GM21825 (cell line): Measurements from ENCODE around the gene NFX1.
A peak's percentile ranks its signal among the peaks of the same experiment; 100 is the strongest.
"Not testable (repeated sequence)": the region's sequence is repeated elsewhere in the genome, so short reads cannot be mapped to it uniquely, and the experiment has no call there.

ENCODE experiments used
- ATAC-seq: cut with Tn5 transposase; IDR thresholded peaks from one replicate; pipeline ENCODE4 v1.9.1; 2021; ENCODE audit warnings: mild to moderate bottlenecking, moderate library complexity; ENCODE audit not compliant: unreplicated experiment

NFX1 gene

DNA sequence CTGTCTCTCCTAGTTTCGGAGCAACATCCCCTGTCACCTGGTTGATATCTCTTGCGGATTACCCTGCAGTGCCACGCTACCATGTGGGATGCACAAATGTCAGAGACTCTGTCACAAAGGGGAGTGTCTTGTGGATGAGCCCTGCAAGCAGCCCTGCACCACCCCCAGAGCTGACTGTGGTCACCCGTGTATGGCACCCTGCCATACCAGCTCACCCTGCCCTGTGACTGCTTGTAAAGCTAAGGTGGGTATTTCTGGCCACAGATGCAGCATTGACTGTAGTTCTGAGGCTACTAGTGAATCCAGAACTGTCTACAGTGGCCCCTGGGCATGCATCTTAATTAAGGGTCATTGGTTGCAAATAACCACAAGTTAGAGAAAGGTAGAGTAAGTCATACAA is 61.2 kb downstream of the NFX1 start:
- no peak for ATAC-seq

DNA sequence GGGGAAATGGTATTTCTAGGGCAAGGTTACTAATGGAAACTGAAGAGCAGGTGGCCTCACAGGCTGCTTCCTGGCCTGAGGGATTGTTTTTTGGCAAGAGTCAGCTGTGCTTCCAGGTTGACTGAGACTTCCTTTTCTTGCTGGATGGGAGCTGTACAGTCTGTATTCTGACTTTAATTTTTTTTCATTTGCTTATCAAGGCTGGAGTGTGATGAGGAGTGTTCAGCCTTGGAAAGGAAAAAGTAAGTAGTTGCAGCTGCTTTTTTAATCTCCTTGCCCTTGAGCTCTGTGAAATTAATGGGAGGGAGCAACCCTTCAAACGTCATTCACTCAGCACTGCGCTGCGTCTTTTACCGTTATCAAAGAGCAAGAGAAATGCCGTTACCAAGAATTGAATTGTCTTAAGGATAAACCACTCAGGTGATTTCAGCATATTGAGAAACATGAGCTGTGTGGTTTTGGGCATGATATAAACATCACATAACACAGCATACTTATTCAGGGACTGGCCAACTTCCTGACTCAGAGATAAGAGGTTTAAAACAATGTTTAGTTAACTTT is 64.4 kb downstream of the NFX1 start:
- ATAC-seq: no peak

DNA sequence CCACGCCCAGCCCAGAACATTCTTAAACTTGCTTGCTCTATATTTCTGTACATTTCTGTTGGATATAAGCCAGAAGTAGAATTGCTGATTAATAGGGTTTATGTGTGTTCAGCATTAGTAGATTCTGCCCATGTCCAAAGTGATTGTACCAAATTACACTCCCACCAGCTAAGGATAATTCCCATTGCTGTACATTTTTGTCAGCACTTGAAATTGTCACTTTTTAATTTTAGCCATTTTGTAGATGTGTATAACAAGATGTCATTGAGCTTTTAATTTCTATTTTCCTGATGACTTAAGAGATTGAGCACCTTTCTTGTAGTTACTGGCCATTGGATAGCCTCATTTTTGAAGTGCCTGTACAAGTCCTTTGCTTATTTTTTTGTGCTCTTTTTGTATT is 65.6 kb downstream of the NFX1 start:
- no peak for ATAC-seq

DNA sequence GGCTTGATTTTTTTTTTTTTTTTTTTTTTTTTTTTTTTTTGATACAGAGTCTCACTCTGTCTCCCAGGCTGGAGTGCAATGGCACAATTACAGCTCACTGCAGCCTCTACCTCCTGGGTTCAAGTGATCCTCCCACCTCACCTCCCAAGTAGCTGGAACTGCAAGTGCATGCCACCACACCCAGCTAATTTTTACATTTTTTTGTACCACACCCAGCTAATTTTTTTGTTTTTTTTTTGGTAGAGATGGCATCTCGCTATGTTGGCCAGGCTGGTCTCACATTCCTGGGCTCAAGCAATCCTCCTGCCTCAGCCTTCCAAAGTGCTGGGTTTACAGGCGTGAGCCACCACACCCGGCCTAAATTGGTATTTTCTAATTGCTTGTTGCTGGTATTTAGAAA is 68.3 kb downstream of the NFX1 start:
- ATAC-seq: not testable (repeated sequence)

GRCh38 chr9:33364127-33364526 is 73.8 kb downstream of the NFX1 start:
- ATAC-seq: no peak

GRCh38 chr9:33364814-33365213 is 74.5 kb downstream of the NFX1 start:
- not testable (repeated sequence) for ATAC-seq

DNA sequence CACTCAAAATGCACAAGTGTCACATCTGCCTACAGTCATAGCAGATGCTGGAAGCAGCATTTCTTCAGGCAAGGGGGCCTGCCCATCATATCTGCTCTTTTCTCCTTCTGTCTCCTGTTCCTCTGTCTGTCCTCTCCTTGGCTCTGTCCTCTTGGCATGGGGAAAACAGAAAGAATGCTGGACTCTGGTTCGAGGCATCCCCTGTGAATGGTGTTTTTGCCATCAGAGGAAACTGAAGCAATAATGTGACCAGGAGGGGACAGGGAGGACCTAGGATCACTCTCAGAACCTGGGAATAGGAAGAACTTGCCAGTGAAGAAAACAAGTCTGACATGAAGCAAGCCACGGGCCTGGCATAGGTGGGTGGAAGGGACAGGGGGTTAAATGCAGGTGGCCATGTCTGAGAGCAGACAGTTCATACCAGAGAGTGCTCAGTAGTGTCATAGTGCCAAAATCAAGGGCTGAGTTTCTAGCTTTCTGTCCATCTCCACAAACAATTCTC is 76.7 kb downstream of the NFX1 start:
- no peak for ATAC-seq

DNA sequence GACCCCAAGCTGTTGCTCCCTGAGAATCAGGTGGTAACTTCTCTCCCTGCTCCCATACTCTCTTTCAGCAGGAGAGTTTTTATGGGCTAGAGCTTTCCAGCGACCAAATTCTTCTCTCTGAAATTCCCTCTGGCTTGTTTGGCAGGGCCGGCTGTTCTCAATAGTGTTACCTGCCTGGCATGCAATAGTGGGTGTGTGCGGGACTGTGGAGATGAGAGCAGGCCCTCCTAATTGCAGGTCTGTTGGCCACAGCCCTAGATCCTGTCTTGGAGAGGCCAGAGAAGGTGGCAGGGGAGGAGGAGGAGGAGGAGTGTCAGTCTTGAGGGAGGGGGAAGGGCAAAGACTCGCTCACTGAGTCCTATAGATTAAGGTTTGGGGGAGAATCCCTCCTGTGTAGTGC is 82.6 kb downstream of the NFX1 start:
- ATAC-seq: no peak

GRCh38 chr9:33374190-33374589 is 83.9 kb downstream of the NFX1 start:
- ATAC-seq: no peak

DNA sequence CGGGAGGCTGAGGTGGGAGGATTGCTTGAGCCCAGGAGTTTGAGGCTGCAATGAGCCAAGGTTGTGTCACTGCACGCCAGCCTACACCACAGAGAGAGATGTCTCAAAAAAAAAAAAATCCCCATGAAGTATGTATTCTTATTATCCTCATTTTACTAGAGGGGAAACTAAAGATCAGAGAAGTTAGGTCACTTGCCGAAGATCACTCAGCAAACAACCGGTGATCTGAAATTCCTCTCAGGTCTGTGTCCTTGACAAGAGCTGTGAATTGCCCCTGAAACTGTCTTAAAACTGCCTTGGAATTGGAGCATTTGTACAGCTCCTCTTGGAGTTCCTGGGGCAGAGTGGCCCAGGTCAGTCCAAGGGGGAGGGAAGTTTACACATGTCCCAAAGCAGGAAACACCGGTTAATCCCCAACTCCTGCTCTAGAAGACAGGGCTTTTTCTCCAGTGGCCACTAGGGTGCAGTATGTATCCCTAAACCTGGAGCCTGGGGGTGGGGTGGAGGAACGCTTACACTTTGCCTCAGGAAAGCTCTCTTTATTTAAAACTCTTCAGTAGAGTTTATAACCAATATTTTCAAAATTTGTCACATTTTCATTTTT is 84.4 kb downstream of the NFX1 start:
- ATAC-seq: peak; percentile 59

GRCh38 chr9:33375238-33375840 is 85.0 kb downstream of the NFX1 start:
- ATAC-seq: no peak

GRCh38 chr9:33375841-33376321 is 85.6 kb downstream of the NFX1 start:
- ATAC-seq: no peak

DNA sequence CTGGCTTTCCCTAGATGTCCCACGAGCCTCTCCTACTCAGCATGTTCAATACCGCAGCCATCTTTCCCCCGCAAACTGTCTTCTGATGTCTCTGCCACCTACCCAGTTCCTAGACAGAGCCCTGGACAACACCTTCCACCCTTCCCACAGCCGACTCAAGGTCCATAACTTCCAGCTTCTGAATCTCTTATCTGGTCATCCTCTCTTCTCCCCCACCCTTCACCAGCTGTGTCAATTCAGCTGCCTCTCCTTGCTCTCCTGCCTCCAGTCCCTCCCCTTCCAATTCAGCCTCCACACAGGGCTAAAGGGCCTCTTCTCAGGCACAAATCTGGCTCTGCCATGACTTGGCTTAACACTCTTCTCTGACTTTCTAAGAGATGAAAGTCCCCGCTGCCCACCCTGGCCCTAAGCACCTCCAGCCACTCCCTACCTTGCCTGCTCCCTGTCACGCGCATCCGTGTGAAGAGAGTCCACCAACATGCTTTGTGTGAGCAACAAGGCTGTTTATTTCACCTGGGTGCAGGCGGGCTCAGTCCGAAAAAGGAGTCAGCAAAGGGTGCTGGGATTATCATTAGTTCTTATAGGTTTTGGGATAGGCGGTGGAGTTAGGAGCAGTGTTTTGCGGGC is 86.9 kb downstream of the NFX1 start:
- ATAC-seq: no peak

- ATAC-seq: no peak
These were observed 87.9 kb downstream of the NFX1 start for GRCh38 chr9:33378121-33378795.

DNA sequence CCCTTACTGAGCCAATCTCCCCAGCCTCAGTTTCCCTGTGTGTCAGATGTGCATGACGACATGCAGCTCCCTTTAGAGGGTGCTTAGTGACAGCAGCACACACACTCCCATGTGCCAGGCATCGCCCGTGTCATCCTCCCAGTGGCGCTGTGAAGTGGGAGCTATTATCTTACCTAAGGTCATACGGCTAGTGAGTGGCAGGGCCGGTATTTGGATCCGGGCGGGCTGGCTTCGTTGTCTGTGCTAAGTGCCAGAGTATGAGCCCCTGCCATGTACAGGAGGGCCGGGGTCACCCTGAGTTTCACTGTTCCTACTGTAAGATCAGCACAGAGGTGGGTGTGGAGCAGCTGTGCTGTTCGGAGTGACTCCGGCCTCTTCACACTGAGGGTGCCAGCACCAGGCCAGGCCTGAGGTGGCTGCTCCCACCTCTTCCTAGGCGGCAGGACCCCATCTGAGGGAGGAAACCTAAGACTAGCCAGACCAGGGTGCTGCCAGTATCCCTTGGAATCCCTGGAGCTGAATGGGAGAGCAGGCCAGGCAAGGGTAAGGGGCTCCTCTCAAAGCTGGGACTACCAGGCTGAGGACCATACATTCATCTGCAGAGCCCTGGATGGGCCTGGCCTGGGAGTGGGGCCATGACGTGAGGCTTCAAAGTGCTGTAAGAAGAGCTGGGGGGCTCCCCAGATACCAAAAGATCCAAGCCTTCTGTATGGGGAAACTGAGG is 89.5 kb downstream of the NFX1 start:
- no peak for ATAC-seq

DNA sequence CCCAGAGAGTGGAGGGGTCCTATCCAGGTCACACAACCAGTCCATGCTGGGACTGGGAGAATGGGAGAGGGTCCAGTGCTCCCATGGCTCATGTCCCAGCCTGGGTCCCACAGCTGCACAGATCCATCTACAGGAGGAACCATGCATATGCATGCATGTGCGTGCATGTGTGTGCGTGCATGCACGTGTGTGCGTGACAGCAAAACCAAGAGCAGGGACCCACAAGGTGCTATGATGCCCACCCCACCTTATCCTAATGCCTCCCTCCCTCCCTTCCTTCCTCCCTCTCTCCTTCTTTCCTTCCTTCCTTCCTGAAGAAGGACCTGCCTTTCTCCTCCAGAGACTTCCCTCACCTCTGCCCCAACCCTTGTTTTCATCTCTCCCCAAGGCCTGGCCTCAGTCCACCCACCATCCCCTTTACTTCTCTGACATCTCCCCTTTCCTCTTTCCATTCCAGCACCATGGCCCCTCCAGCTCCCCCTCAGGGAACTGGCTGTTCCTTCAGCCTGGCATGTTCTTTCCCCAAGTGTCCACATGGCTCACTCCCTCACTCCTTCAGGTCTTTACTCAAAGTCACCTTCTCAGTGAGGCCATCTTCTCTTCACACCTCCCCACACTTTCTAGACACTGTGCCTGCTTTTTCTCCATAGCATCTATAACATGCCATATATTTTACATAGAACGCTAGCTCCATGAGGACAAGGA is 90.2 kb downstream of the NFX1 start:
- no peak for ATAC-seq

- ATAC-seq: no peak
These were observed 91.0 kb downstream of the NFX1 start for GRCh38 chr9:33381231-33381791.

DNA sequence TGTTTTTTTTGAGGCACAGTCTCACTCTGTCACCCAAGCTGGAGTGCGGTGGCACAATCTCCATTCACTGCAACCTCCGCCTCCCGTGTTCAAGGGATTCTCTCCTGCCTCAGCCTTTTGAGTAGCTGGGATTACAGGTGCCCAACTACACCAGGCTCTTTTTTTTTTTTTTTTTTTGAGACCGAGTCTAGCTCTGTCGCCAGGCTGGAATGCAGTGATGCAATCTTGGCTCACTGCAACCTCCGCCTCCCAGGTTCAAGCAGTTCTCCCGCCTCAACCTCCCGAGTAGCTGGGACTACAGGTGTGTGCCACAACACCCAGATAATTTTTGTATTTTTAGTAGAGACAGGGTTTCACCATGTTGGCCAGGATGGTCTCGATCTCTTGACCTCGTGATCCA is 92.1 kb downstream of the NFX1 start:
- not testable (repeated sequence) for ATAC-seq

GRCh38 chr9:33383396-33383795 is 93.1 kb downstream of the NFX1 start:
- not testable (repeated sequence) for ATAC-seq

DNA sequence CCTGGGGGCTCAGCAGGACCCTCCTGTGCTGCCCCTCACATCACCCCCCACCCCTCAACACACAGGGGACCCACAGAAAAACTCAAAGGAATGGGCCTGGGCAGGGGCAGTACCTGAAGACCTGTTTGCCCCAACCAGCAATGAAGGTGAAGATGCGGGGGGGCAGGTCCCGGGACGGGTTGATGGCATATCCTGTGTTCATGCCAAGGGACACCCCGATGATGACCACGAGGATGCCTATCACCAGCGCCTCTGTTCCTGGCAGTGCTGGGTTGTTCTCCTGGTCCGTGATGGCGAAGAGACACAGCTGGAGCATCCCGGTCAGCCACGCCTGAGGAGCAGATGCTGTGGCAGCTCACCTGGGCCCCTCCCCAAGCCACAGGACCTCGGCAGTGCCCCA is 95.2 kb downstream of the NFX1 start:
- not testable (repeated sequence) for ATAC-seq
